H9 (cell line): ENCODE results near the gene CEP162. TPM values are rescaled to one million over a fixed set of nuclear protein-coding genes. Genes with fewer than 3 reads are reported as not detected.
"Not testable (repeated sequence)": the region's sequence is repeated elsewhere in the genome, so short reads cannot be mapped to it uniquely, and the experiment has no call there.

ENCODE experiments used
- DNase-seq: peaks from one replicate; pipeline ENCODE4 v3.0.0-alpha.2; 2017
- H2AFZ ChIP-seq: one replicate; pipeline ENCODE4 v1.6.1; 2013; ENCODE audit warnings: mild to moderate bottlenecking, low read length, control low read depth, moderate library complexity
- H2AK5ac ChIP-seq: 2 replicates; pipeline ENCODE4 v1.6.1; 2013; ENCODE audit warnings: low read length, control low read depth, mixed read lengths; ENCODE audit not compliant: insufficient read length
- H2BK120ac ChIP-seq: one replicate; pipeline ENCODE4 v1.6.1; 2013; ENCODE audit warnings: low read depth, mild to moderate bottlenecking, low read length, control low read depth, inconsistent platforms; ENCODE audit not compliant: poor library complexity, severe bottlenecking
- H2BK12ac ChIP-seq: 2 replicates; pipeline ENCODE4 v1.6.1; 2013; ENCODE audit warnings: low read length, control low read depth, mixed read lengths, low read depth; ENCODE audit not compliant: insufficient read length
- H2BK15ac ChIP-seq: 2 replicates; pipeline ENCODE4 v1.6.1; 2013; ENCODE audit warnings: low read depth, low read length, control low read depth
- H2BK20ac ChIP-seq: one replicate; pipeline ENCODE4 v1.6.1; 2013; ENCODE audit warnings: low read depth, mild to moderate bottlenecking, low read length, control low read depth, inconsistent platforms; ENCODE audit not compliant: poor library complexity, severe bottlenecking
- H2BK5ac ChIP-seq: 2 replicates; pipeline ENCODE4 v1.6.1; 2013; ENCODE audit warnings: low read length, control low read depth, mixed read lengths; ENCODE audit not compliant: insufficient read length
- H3K14ac ChIP-seq: 2 replicates; pipeline ENCODE4 v1.6.1; 2013; ENCODE audit warnings: low read length, control low read depth; ENCODE audit not compliant: insufficient read depth
- H3K18ac ChIP-seq: 2 replicates; pipeline ENCODE4 v1.6.1; 2013; ENCODE audit warnings: low read depth, mild to moderate bottlenecking, mixed read lengths, low read length, control low read depth; ENCODE audit not compliant: insufficient read length
- H3K23ac ChIP-seq: 2 replicates; pipeline ENCODE4 v1.6.1; 2013; ENCODE audit warnings: low read length, control low read depth, mixed read lengths, low read depth; ENCODE audit not compliant: insufficient read length
- H3K23me2 ChIP-seq: 2 replicates; pipeline ENCODE4 v1.6.1; 2013; ENCODE audit warnings: low read depth, mild to moderate bottlenecking, mixed read lengths, low read length, control low read depth; ENCODE audit not compliant: insufficient read length, poor library complexity, severe bottlenecking
- H3K27ac ChIP-seq: 2 replicates; pipeline ENCODE4 v1.5.1; 2013; ENCODE audit warnings: low read length, control low read depth, mixed read lengths, low read depth; ENCODE audit not compliant: insufficient read length
- H3K27me3 ChIP-seq: 2 replicates; pipeline ENCODE4 v1.6.1; 2013; ENCODE audit warnings: low read length, control low read depth, inconsistent platforms; ENCODE audit not compliant: insufficient read depth
- H3K4ac ChIP-seq: 2 replicates; pipeline ENCODE4 v1.6.1; 2013; ENCODE audit warnings: low read depth, mild to moderate bottlenecking, control low read depth, inconsistent platforms, low read length, moderate library complexity
- H3K4me1 ChIP-seq: 2 replicates; pipeline ENCODE4 v1.6.1; 2013; ENCODE audit warnings: low read length, control low read depth, inconsistent platforms; ENCODE audit not compliant: insufficient read depth
- H3K4me2 ChIP-seq: 2 replicates; pipeline ENCODE4 v1.6.1; 2013; ENCODE audit warnings: low read length, control low read depth, mixed read lengths; ENCODE audit not compliant: insufficient read length, insufficient read depth
- H3K56ac ChIP-seq: 2 replicates; pipeline ENCODE4 v1.6.1; 2013; ENCODE audit warnings: low read depth, mild to moderate bottlenecking, mixed read lengths, low read length, control low read depth; ENCODE audit not compliant: insufficient read length
- H3K79me1 ChIP-seq: 2 replicates; pipeline ENCODE4 v1.6.1; 2013; ENCODE audit warnings: low read depth, mild to moderate bottlenecking, moderate library complexity, low read length, control low read depth, inconsistent platforms; ENCODE audit not compliant: insufficient read depth, poor library complexity, severe bottlenecking
- H3K79me2 ChIP-seq: 2 replicates; pipeline ENCODE4 v1.6.1; 2013; ENCODE audit warnings: low read length, control low read depth, inconsistent platforms; ENCODE audit not compliant: insufficient read depth
- H3K9ac ChIP-seq: 2 replicates; pipeline ENCODE4 v1.6.1; 2013; ENCODE audit warnings: low read length, control low read depth, mixed read lengths; ENCODE audit not compliant: insufficient read length; ENCODE audit errors: extremely low read depth
- H3K9me3 ChIP-seq: one replicate; pipeline ENCODE4 v1.6.1; 2013; ENCODE audit warnings: low read depth, low read length, inconsistent platforms; ENCODE audit not compliant: control insufficient read depth
- H3T11ph ChIP-seq: one replicate; pipeline ENCODE4 v1.6.1; 2013; ENCODE audit warnings: mild to moderate bottlenecking, low read length, control low read depth, inconsistent platforms
- H4K20me1 ChIP-seq: one replicate; pipeline ENCODE4 v1.6.1; 2013; ENCODE audit not compliant: control insufficient read depth, insufficient read length, insufficient read depth
- H4K5ac ChIP-seq: 2 replicates; pipeline ENCODE4 v1.6.1; 2013; ENCODE audit warnings: low read depth, mild to moderate bottlenecking, mixed read lengths, low read length, control low read depth; ENCODE audit not compliant: insufficient read length
- H4K8ac ChIP-seq: replicated peaks from 2 replicates; pipeline ENCODE4 v1.6.1; 2013; ENCODE audit warnings: low read length, control low read depth, mixed read lengths, low read depth; ENCODE audit not compliant: insufficient read length
- H4K91ac ChIP-seq: 2 replicates; pipeline ENCODE4 v1.6.1; 2013; ENCODE audit warnings: low read depth, mild to moderate bottlenecking, moderate library complexity, mixed read lengths, low read length, control low read depth; ENCODE audit not compliant: insufficient read length
- H3K27ac Mint-ChIP-seq, 3 experiments: 2 replicates in 2 of 3; 3 replicates in 1 of 3; pipeline ENCODE4 v1.8.0; 2020 to 2021; ENCODE audit warnings: mixed read lengths in 3 of 3, mild to moderate bottlenecking in 1 of 3, moderate library complexity in 1 of 3
- H3K27me3 Mint-ChIP-seq: 2 replicates; pipeline ENCODE4 v1.8.0; 2021; ENCODE audit warnings: low read depth, mild to moderate bottlenecking, moderate library complexity, mixed read lengths
- H3K36me3 Mint-ChIP-seq, 3 experiments: 2 replicates in 2 of 3; 3 replicates in 1 of 3; pipeline ENCODE4 v1.8.0; 2020 to 2021; ENCODE audit warnings: low read depth in 3 of 3, mixed read lengths in 3 of 3; ENCODE audit not compliant: insufficient read depth in 1 of 3
- H3K4me1 Mint-ChIP-seq, 2 experiments: 2 replicates each; pipeline ENCODE4 v1.8.0; 2020; ENCODE audit warnings: mixed read lengths in 2 of 2
- H3K4me3 Mint-ChIP-seq, 2 experiments: 2 replicates in 1 of 2; 3 replicates in 1 of 2; pipeline ENCODE4 v1.8.0; 2020 to 2021; ENCODE audit warnings: mild to moderate bottlenecking in 2 of 2, mixed read lengths in 2 of 2, moderate library complexity in 1 of 2
- H3K9me3 Mint-ChIP-seq, 2 experiments: 2 replicates in 1 of 2; 3 replicates in 1 of 2; pipeline ENCODE4 v1.8.0; 2020; ENCODE audit warnings: mild to moderate bottlenecking in 2 of 2, mixed read lengths in 2 of 2, moderate library complexity in 1 of 2
- CTCF ChIP-seq: fragments of 200-600 bp; sonication (generic); conservative IDR thresholded peaks from 3 replicates; pipeline ENCODE4 v1.8.0; 2021; ENCODE audit warnings: antibody characterized with exemption, mild to moderate bottlenecking
- WGBS: extraction: QIAGEN DNeasy Blood & Tissue Kit; methylation state at CpG from one replicate; pipeline ENCODE4 v1.1.7; 2013; ENCODE audit warnings: missing lambda C conversion rate, low lambda C conversion rate, mixed read lengths; ENCODE audit not compliant: insufficient read length; ENCODE audit errors: extremely low coverage; 5-methylcytosine and 5-hydroxymethylcytosine counted together
- total RNA-seq: library from RNA; stranded (reverse); gene quantifications from 2 replicates; pipeline ENCODE4 v1.2.1, GENCODE V29; 2021

Gene CEP162
- total RNA-seq, 1 experiment from 2014 or later: 11.5 TPM

DNA sequence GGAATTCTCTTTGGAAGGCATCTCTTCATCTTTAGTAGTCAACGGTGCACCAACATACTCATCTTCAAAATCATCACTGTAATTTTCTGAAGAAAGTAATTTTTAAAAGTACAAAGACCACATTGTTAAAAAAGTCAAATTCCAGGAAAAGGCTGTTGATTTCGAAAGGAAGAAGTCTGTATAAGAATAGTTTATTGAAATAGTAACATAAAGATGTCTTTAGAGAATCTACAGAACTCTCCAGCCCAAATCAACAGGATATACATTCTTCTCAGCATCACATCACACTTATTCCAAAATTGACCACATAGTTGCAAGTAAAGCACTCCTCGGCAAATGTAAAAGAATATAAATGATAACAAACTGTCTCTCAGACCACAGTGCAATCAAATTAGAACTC, 23.4 kb downstream of the CEP162 start:
- H3T11ph ChIP-seq: no peak overlapping the region

GRCh38 chr6:84199987-84200386, 27.5 kb downstream of the CEP162 start:
- not testable (repeated sequence) for H4K8ac ChIP-seq, H2BK12ac ChIP-seq, H4K91ac ChIP-seq, H3K56ac ChIP-seq, H4K5ac ChIP-seq, H3T11ph ChIP-seq, H2BK15ac ChIP-seq, H3K18ac ChIP-seq, H2AFZ ChIP-seq, H3K23ac ChIP-seq, H3K9me3 ChIP-seq, H3K4me1 Mint-ChIP-seq, H3K4ac ChIP-seq, DNase-seq, H3K27ac Mint-ChIP-seq, H2BK120ac ChIP-seq, H3K27me3 ChIP-seq, H2BK5ac ChIP-seq, H3K79me1 ChIP-seq, H3K79me2 ChIP-seq, H3K4me3 Mint-ChIP-seq, H3K14ac ChIP-seq, H3K4me1 ChIP-seq, H3K9ac ChIP-seq, H3K23me2 ChIP-seq, H2AK5ac ChIP-seq, H3K27me3 Mint-ChIP-seq, H3K27ac ChIP-seq, H3K9me3 Mint-ChIP-seq, H2BK20ac ChIP-seq, H3K4me2 ChIP-seq, H4K20me1 ChIP-seq
- H3K36me3 Mint-ChIP-seq: peaks cover 10 to 30% (median 27%) of the 10 kb centered on the region in 3 experiments
- WGBS: no CpG with 5 or more reads among the region's 6 CpGs

More for the DNA sequence above, 23.4 kb downstream of the CEP162 start:
- Histone ChIP-seq H2AK5ac (no peak overlapping the region), H3K18ac (no peak overlapping the region), H3K27ac (no peak overlapping the region), H4K91ac (no peak overlapping the region), H3K27me3 (no peaks in the 10 kb centered on the region), H2BK5ac (no peak overlapping the region), H3K9ac (no peak overlapping the region), H3K23me2 (no peaks in the 10 kb centered on the region), H2BK12ac (no peak overlapping the region), H2AFZ (no peak overlapping the region), H3K4me1 (no peaks in the 10 kb centered on the region), H3K23ac (no peak overlapping the region), H4K20me1 (no peaks in the 10 kb centered on the region), H3K4me2 (no peak overlapping the region), H3K56ac (no peak overlapping the region), H2BK15ac (no peak overlapping the region), H4K5ac (no peak overlapping the region), H3K79me1 (no peaks in the 10 kb centered on the region), H3K79me2 (no peaks in the 10 kb centered on the region), H2BK20ac (no peak overlapping the region), H3K4ac (no peak overlapping the region), H3K14ac (no peak overlapping the region), H3K9me3 (no peaks in the 10 kb centered on the region), H4K8ac (no peak overlapping the region), H2BK120ac (no peak overlapping the region)
- H3K27ac Mint-ChIP-seq: peak overlapping the region in 1 of 3 experiments; percentile 5; a peak in 1 of 7 replicates
- WGBS: no CpG with 5 or more reads among the region's 3 CpGs
- no peak for DNase-seq
- H3K4me1 Mint-ChIP-seq: no peaks in the 10 kb centered on the region
- H3K27me3 Mint-ChIP-seq: no peaks in the 10 kb centered on the region
- peaks cover 5 to 27% (median 20%) of the 10 kb centered on the region in 3 experiments for H3K36me3 Mint-ChIP-seq
- TF ChIP-seq CTCF: no peak
- peaks cover 0 to 3% of the 10 kb centered on the region in 2 experiments; a peak in 1 of 5 replicates for H3K9me3 Mint-ChIP-seq
- H3K4me3 Mint-ChIP-seq: no peak overlapping the region
